Common myeloid progenitor, CD34-positive (primary cell): Measurements from ENCODE around the gene TINAGL1.

Experiments used
- CTCF ChIA-PET: fragments of 350-600 bp; sonication (Branson Sonifier 250); formaldehyde crosslinking; loops from one replicate; lab custom pipeline; 2021; ENCODE audit warnings: antibody characterized with exemption; lab: Charles Lee
- POLR2A ChIA-PET: fragments of 350-600 bp; sonication (Branson Sonifier 250); formaldehyde crosslinking; loops from one replicate; lab custom pipeline; 2021; ENCODE audit warnings: antibody characterized with exemption; lab: Charles Lee
- DNase-seq, 3 donors: peaks; one replicate each; pipeline versions ENCODE4 v3.0.0 to v3.0.0-alpha.2; 2013
- H3K27ac ChIP-seq, 2 experiments: 1 replicate in 1 of 2; 2 replicates in 1 of 2; pipeline ENCODE4 v1.7.0; 2013; ENCODE audit warnings: inconsistent platforms in 2 of 2, low read length in 2 of 2, mild to moderate bottlenecking in 2 of 2, low read depth in 1 of 2, moderate library complexity in 1 of 2; ENCODE audit not compliant: severe bottlenecking in 2 of 2, insufficient read depth in 1 of 2, poor library complexity in 1 of 2
- H3K27me3 ChIP-seq, 5 experiments: replicated peaks in 2 of 5; 1 replicate in 3 of 5; 2 replicates in 2 of 5; pipeline versions ENCODE4 v1.6.1 to v1.7.0; 2013; ENCODE audit warnings: low read length in 4 of 5, mild to moderate bottlenecking in 2 of 5, moderate library complexity in 2 of 5, inconsistent platforms in 1 of 5; ENCODE audit not compliant: insufficient read depth in 5 of 5, control insufficient read depth in 4 of 5
- H3K36me3 ChIP-seq, 4 experiments: 1 replicate in 2 of 4; 2 replicates in 2 of 4; pipeline versions ENCODE4 v1.6.1 to v1.7.0; 2013; ENCODE audit warnings: low read length in 3 of 4, control low read depth in 1 of 4, mild to moderate bottlenecking in 1 of 4; ENCODE audit not compliant: control insufficient read depth in 4 of 4, insufficient read depth in 4 of 4
- H3K4me1 ChIP-seq, 4 experiments: 1 replicate in 3 of 4; 2 replicates in 1 of 4; pipeline versions ENCODE4 v1.6.1 to v1.7.1; 2013; ENCODE audit warnings: low read length in 3 of 4, mild to moderate bottlenecking in 3 of 4, control low read depth in 1 of 4, inconsistent platforms in 1 of 4, moderate library complexity in 1 of 4; ENCODE audit not compliant: control insufficient read depth in 4 of 4, insufficient read depth in 4 of 4; ENCODE audit errors: control extremely low read depth in 1 of 4
- H3K4me3 ChIP-seq, 7 experiments: 1 replicate in 4 of 7; 2 replicates in 3 of 7; pipeline versions ENCODE4 v1.5.1 to v1.7.0; 2013; ENCODE audit warnings: mild to moderate bottlenecking in 7 of 7, low read length in 6 of 7, moderate library complexity in 6 of 7, inconsistent platforms in 2 of 7, low read depth in 2 of 7, control low read depth in 1 of 7; ENCODE audit not compliant: insufficient read depth in 4 of 7, control insufficient read depth in 1 of 7; ENCODE audit errors: extremely low read depth in 1 of 7
- H3K9me3 ChIP-seq, 5 experiments: 1 replicate in 4 of 5; 2 replicates in 1 of 5; pipeline versions ENCODE4 v1.6.1 to v1.7.1; 2013; ENCODE audit warnings: low read length in 4 of 5, mild to moderate bottlenecking in 2 of 5, inconsistent platforms in 1 of 5, low read depth in 1 of 5, moderate library complexity in 1 of 5; ENCODE audit not compliant: control insufficient read depth in 4 of 5, insufficient read depth in 2 of 5; ENCODE audit errors: control extremely low read depth in 1 of 5
- WGBS: methylation state at CpG from one replicate; pipeline ENCODE4 v1.1.5; 2013; ENCODE audit not compliant: insufficient coverage; 5-methylcytosine and 5-hydroxymethylcytosine counted together

Gene TINAGL1

DNA sequence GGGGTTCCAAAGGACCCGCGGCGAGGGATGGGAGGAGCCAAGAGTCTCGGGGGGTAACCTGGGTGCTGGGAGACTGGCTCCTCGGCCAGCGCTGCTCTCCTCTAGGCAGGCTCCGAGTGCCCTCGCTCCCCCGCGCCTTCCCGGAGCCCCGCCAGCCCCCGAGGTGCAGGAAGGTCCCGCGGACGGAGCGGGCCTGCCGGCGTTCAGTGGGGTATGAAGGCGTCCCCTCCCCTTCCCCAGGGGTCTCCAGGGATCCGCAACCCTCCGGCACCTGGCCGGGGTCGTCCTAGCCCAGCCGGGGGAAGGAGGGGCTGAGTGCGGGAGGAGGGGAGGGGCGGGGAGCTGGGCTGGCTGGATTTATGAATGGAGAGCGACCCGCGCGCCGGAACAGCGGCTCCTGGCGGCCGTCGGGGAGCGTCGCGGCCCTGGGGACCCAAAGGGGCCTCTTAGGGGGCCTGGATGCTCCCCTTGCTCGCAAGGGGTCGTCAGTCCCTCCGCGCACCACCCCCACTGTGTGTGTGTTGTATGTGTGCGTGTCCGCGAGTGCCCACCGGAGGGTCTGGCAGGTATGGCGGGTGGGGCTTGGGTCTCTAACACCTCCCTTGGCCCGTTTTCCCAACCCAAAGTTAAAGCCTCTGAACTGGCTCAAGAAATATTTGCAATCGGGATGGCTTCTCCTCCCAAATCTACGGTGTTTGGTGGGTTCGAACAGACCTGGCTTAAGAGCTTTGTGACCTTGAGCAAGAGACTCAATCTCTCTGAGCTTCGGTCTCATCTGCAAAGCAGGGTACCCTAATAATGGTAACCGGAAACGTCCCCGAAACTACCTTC is 41.8 kb downstream of the TINAGL1 start:
- peaks cover 0 to 12% (median 9%) of the 10 kb centered on the region in 5 experiments for H3K27me3 ChIP-seq
- H3K9me3 ChIP-seq = no peaks in the 10 kb centered on the region
- H3K36me3 ChIP-seq = no peaks in the 10 kb centered on the region
- no peak overlapping the region for H3K27ac ChIP-seq
- peak; percentile 59 to 78 (median 74) for DNase-seq
- ChIA-PET POLR2A (interaction anchor here (1.2 kb wide), 1 partner anchor 26 kb away, joined by 3 read pairs; the partner anchor contains the start of gene PEF1), CTCF (interaction anchor here (0.7 to 4.0 kb wide), 21 partner anchors 8 to 63 kb away, joined by 3 to 26 read pairs (median 7); partner anchors contain the start of gene PEF1)
- 21% methylated on average over 32 of the region's 56 CpGs for WGBS
- peaks cover 0 to 10% (median 8%) of the 10 kb centered on the region in 4 experiments for H3K4me1 ChIP-seq
- peak overlapping the region in 6 of 7 experiments; percentile 33 to 74 (median 64) for H3K4me3 ChIP-seq

DNA sequence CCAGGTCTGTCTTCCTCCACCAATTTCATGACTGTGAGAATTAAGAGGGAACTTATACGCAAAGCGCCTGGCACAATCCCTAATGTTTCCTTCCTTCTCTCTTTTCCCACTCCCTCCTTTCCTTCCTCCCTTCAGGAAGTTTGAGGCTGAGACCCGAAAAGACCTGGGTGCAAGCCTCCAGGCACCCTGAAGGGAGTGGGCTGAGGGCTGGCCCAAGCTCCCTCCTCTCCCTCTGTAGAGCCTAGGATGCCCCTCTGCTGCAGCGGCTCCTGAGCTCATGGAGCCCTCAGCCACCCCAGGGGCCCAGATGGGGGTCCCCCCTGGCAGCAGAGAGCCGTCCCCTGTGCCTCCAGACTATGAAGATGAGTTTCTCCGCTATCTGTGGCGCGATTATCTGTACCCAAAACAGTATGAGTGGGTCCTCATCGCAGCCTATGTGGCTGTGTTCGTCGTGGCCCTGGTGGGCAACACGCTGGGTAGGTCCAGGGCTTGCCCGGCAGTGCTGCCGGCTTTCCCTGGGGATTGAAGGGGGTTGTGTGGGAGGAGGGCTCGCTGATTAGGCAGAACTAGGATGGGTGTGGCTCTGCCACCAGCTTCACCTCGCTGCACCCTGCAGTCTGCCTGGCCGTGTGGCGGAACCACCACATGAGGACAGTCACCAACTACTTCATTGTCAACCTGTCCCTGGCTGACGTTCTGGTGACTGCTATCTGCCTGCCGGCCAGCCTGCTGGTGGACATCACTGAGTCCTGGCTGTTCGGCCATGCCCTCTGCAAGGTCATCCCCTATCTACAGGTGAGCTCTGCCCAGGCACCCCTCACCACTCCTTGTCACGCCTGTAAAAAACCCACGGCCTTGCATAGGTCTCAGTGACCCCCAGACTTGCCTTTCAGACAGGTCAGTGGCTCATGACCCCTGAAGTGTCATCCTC is 42.9 kb downstream of the TINAGL1 start:
- Histone ChIP-seq H3K36me3 (no peaks in the 10 kb centered on the region), H3K4me3 (no peak overlapping the region), H3K9me3 (no peaks in the 10 kb centered on the region), H3K4me1 (peaks cover 0 to 10% (median 8%) of the 10 kb centered on the region in 4 experiments), H3K27me3 (peaks cover 0 to 12% (median 9%) of the 10 kb centered on the region in 5 experiments), H3K27ac (no peak overlapping the region)
- DNase-seq = no peak
- POLR2A ChIA-PET = interaction anchor here (1.2 kb wide), 1 partner anchor 25 kb away, joined by 3 read pairs; the partner anchor contains the start of gene PEF1
- CTCF ChIA-PET = interaction anchor here (0.6 to 4.0 kb wide), 20 partner anchors 8 to 537 kb away, joined by 3 to 26 read pairs (median 7); partner anchors contain the start of gene PEF1
- WGBS = 89% methylated on average over 22 of the region's 23 CpGs

DNA sequence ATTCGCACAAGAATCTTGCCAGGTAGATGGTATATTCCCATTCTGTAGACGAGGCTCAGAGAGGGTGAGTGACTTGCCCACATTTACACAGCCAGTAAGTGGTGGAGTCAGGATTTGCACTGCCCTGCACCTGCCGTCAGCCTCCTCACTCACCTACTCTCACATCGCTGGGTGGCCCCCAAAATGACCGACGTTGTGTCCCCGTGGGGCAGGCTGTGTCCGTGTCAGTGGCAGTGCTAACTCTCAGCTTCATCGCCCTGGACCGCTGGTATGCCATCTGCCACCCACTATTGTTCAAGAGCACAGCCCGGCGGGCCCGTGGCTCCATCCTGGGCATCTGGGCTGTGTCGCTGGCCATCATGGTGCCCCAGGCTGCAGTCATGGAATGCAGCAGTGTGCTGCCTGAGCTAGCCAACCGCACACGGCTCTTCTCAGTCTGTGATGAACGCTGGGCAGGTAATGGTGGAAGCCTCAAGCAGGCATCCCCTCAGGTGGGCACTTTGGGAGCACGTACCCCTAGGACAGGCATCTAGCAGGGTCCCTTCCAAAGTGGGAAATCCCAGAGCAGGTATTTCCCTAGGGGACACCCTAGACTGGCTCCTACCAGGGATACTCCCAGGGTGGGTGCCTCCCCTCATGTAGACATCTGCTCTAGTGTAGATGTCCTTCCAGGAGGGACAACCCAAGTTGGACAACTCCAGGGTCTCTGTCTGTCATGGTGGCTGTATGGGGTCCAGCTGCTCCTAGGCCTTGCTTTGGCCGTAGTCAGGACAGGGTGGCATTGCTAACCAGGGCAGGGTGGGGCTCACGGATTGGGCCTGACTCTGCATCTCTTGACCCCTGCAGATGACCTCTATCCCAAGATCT is 44.5 kb downstream of the TINAGL1 start:
- POLR2A ChIA-PET = no interaction called here
- Histone ChIP-seq H3K36me3 (peaks cover 0 to 3% (median 0%) of the 10 kb centered on the region in 4 experiments), H3K27me3 (peaks cover 0 to 12% (median 9%) of the 10 kb centered on the region in 5 experiments), H3K9me3 (no peaks in the 10 kb centered on the region), H3K4me1 (peaks cover 0 to 10% (median 8%) of the 10 kb centered on the region in 4 experiments), H3K27ac (no peak overlapping the region), H3K4me3 (no peak overlapping the region)
- no peak for DNase-seq
- CTCF ChIA-PET = interaction anchor here (0.7 to 4.0 kb wide), 6 partner anchors 9 to 58 kb away, joined by 3 to 26 read pairs (median 3); no protein-coding TSS in a partner anchor
- 97% methylated on average over 20 of the region's 20 CpGs for WGBS

DNA sequence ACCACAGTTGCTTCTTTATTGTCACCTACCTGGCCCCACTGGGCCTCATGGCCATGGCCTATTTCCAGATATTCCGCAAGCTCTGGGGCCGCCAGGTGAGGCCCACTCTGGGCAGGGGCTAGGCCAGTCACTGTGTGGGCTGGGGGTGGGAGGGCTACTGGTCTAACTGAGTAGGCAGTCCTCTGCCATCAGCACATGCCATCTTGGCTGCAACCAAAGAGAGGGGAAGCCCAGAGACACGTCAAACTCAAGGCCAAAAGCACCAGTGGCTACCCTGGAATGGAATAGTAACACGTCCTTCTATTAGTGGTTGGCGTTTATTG is 45.1 kb downstream of the TINAGL1 start:
- ChIA-PET POLR2A (no interaction called here), CTCF (interaction anchor here (0.8 to 1.8 kb wide), 3 partner anchors 11 to 51 kb away, joined by 3 read pairs; no protein-coding TSS in a partner anchor)
- Histone ChIP-seq H3K9me3 (no peaks in the 10 kb centered on the region), H3K4me3 (no peak overlapping the region), H3K27me3 (peaks cover 0 to 12% (median 7%) of the 10 kb centered on the region in 5 experiments), H3K27ac (no peak overlapping the region), H3K36me3 (peaks cover 0 to 3% (median 0%) of the 10 kb centered on the region in 4 experiments), H3K4me1 (peaks cover 0 to 10% (median 8%) of the 10 kb centered on the region in 4 experiments)
- 100% methylated on average over 1 of the region's 5 CpGs for WGBS
- DNase-seq = no peak

DNA sequence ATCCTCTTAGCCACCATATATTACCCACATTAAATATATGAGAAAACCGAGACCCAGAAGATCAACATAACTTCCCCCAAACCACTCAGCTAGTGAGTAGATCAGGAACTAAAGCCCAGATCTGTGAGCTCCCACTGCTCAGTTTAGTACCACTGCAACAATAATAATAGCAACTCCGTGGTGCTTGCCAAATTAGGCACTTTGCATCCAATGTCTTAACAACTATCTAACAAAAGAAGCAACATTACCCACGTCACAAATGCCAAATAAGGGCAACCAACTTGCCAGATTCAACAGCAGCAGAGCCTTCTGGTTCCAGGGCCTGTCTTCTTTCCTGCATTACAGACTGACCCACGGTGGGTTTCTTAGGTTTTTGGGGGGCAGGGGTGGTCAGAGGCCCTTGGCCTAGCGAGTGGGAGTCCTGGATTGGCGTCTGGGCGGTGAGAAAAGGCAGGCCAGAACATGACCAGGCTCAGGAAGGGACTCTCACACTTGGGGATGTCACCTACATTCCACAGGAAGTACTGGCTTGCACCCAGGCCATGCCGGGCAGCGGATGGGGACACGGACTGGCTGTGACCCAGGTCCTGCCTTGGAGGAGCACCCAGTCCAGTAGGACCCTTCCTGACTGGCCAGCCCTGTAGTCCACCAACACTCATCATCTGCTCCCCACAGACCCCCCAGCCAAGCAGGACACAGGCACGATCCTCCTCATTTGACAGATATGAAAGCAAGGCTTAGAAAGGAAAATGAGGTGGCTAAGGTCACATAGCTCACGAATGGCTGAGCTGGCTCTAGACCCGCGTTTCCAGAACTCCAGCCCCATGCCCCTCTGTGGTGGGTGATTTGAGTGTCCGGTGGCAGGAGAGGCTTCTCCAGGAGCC is 45.8 kb downstream of the TINAGL1 start:
- POLR2A ChIA-PET = interaction anchor here (0.6 kb wide), 1 partner anchor 646 kb away, joined by 3 read pairs; no protein-coding TSS in a partner anchor
- Histone ChIP-seq H3K9me3 (no peaks in the 10 kb centered on the region), H3K4me1 (peaks cover 0 to 10% (median 7%) of the 10 kb centered on the region in 4 experiments), H3K27me3 (peaks cover 0 to 7% (median 2%) of the 10 kb centered on the region in 5 experiments), H3K36me3 (peaks cover 0 to 3% (median 1%) of the 10 kb centered on the region in 4 experiments), H3K4me3 (no peak overlapping the region), H3K27ac (no peak overlapping the region)
- CTCF ChIA-PET = interaction anchor here (0.8 to 1.8 kb wide), 5 partner anchors 11 to 57 kb away, joined by 3 to 4 read pairs (median 3); no protein-coding TSS in a partner anchor
- WGBS = 94% methylated on average over 9 of the region's 15 CpGs
- no peak for DNase-seq
